HG02571 (cell line): Measurements from ENCODE around the gene SHISAL1.
"Not testable (repeated sequence)": the region's sequence is repeated elsewhere in the genome, so short reads cannot be mapped to it uniquely, and the experiment has no call there.

Source experiments
- ATAC-seq: cut with Tn5 transposase; IDR thresholded peaks from one replicate; pipeline ENCODE4 v1.9.1; 2021; ENCODE audit warnings: mild to moderate bottlenecking, moderate library complexity; ENCODE audit not compliant: unreplicated experiment

The SHISAL1 gene

DNA sequence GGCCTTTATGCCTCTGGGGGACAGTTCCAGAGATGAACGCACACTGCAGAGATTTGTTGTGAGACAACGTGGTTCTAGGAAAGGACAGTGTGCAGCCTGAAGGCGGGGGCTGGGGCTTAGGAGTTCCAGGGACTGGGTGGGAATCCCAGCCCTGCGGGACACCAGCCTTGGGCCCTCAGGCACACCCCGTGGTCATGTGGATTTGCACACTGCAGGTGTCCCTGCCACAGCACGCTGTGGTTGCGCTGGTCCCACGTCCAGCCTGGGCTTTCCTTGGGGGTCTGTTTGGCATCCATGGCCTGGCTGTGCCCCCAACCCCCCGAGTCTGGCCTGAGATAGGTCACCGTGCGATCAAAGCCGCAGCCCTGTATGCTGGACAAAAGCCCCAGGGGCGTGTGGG lies 7.3 kb downstream of the SHISAL1 start:
- ATAC-seq: no peak

DNA sequence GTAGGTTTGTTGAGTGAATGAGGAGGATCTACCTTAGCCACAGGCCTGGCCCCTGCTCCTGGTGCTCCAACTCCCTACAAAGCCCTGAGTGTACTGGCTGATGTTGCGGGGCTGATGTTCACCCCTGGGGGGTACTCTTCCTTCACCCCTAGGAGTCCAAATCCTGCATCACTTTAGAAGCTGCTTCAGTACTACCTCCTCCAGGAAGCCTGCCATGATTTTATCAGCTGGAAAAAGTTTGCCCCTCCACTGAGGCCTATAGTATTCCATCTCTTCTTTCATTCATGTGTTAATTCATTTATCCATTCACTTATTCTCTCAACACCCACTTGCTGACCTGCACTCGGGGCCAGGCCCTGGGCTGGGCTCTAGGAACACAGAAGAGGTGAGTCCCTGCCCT lies 7.8 kb downstream of the SHISAL1 start:
- no peak for ATAC-seq

DNA sequence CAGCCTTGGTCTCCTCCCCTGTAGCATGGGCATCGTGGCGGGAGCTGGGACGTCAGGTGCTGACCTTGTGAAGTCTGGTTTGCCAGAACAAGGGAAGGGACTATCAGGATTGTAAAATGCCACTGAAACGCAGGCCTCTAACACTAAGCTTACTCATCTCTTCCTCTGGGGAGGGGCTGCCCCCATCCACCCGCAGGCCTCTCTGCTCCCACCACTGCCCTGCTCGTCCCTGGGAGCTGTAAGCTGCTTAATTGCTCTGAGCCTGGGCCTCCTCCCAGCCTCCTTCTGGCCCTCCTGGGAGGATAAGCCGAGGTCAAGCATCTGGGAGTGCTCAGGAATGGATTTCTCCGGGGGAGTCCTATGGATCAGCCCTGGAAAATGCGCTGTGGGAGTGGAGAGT lies 8.4 kb downstream of the SHISAL1 start:
- ATAC-seq: no peak

DNA sequence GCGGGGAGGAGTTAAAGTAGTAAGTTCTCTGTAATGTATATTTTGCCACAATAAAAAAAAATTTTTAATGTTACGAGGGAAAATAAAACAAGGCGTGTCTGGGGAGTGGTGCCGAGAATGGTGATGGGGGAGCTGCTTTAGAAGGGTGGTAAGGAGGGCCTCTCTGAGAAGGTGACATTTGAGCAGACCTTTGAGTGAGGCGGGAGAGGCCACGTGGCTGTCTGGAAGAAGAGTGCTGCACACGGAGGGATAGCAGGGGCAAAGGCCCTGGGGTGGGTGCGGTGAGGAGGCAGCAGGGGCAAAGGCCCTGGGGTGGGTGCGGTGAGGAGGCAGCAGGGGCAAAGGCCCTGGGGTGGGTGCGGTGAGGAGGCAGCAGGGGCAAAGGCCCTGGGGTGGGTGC lies 10.4 kb downstream of the SHISAL1 start:
- ATAC-seq: not testable (repeated sequence)

DNA sequence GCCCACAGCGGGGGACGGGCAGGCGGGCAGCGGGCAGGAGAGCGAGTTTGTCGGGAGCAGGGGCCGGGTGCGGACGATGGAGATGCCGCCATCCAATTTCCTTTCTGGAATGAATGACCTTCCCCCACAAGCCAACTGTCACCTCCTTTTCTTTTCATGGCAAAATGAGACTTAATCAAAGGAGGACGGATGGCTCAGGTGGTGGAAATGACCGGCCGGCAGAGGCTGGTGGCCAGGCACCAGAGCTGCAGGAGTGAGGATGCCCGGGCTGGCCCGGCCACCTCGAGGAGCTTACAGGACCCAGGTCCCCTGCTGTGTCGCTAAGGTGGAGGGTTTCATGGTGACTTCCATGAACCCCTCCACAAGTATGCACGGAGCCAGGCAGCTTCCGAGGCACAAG lies 11.7 kb downstream of the SHISAL1 start:
- ATAC-seq: no peak

DNA sequence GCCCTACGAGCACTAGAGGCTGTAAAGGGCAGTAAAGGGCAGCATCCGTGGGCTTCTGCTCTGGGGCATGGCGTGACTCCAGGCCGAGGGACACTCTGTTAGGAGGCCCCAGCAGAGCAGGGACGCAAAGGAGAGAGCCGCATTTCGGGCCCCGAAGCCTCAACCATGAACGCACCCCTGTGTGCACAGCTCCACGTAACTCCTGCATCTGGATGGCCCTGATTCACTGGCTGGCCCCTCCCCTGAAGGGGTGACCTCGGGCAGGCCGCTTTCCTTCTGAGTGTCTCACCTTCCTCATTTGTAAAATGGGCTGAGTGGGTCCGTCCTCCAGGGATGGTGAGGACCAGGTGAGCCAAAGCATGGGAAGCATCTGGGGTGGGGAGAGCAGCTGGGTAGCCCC lies 13.6 kb downstream of the SHISAL1 start:
- ATAC-seq: no peak

DNA sequence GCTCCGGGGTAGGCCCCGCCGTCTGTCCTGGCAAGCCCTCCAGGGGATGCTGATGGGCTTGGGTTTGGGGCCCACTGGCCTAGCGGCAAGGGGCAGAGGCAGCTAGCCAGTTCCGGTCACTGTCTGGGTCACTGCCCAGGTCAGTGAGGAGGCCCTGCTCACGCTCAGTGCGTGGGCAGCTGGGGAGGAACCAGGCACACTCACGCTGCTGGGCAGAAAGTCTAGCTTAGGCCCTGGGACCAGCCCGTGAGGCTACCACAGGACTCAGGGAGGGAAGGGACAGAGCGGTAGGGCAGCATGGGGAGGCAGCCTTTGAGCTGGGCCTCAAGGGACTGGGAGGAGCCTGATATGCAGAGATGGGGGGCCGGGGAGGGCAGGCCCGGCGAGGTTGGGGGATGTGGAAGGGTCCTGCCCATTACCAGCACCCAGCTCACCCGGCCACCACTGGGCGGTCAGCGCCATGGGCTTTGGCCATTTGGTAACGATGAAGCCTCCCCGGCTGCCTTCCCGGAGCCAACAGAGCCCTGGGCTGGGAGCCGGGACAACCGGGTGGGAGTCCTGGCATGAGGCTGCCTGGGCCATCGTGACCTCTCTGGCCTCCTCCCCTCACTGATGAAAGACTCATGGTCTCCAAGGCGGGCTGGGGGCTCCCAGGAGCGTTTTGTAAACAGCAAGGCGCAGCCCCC lies 14.2 kb downstream of the SHISAL1 start:
- ATAC-seq: no peak

DNA sequence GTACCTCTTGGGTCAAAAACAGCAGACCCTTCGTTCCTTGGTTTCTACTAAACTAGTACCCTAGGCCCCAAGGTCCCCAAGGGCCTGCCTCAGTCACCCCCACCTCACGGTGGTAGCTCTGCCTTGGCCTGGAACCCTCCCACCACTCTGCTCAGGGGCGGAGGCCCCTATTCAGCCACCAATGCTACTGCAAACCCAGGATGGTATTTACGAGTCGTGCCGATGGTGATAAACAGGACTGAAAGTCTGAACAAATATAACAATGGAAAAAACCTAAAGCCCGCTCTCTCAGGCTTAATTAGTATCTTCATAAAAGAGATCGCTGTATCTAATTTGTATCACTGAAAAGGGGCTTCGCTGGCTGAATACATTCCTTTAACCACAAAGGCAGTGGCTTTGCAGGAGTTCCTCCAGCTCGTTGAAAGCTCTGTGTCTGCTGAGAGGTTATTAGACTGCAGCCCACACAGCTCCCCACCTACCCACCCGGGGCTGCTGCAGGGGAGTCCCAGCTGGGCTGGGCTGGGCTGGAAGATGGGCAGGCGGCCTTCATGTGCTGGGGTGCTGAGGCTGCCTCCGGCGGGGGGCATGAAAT lies 15.2 kb downstream of the SHISAL1 start:
- no peak for ATAC-seq

DNA sequence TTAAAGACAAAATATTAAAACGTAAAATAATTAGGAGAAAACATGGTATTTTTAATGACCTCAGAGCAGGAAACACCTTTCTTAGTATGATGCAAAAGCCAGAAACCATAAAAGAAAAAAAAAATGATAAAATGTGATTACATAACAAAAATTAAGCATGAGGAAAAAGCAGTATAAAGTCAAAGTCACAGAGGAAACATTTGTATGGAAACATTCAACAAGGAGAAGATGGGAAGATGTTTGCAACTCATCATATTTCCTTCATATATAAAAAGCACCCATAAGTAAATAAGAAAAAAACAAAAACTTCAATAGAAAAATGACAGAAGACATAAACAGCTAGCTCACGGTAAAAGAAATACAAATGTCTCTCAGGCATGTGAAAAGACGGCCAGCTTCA lies 17.3 kb downstream of the SHISAL1 start:
- ATAC-seq: no peak

DNA sequence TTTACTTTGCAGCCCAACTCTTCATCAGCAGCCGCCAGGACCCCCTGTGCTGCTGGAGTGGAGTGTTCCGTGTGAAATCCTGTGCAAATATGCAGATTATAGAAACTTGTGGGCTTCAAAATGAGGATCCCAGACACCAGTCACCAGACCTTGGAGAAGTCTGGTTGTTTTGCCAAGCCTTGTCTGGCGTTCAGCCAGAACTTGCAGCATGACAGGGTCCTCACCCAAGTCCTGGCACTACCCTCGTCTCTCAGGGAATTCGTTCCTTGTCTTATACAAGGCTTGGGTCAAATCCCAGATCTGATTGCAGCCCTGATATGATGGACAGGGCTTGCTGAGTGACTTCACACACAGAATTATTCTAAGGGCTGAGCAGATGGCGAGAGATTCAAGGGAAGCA lies 18.9 kb downstream of the SHISAL1 start:
- ATAC-seq: no peak

DNA sequence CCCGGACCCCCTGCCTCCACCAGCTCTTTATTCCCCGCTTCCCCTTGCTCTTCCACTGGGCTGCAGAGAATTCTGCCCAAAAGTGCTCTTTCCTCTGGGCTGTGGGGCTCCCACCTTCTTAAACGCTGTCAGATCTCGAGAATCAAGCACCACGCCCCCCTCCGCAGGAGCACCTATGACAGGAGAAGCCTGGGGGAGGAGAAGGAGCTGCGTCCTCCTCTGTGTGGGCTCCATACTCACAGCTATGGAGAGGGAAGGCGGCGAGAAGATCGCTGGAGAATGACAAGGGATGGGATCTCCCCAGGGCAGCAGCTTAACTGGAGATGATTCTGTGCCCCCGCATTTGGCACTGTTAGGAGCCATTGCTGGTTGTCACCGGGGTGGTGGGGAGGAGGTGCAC lies 19.7 kb downstream of the SHISAL1 start:
- ATAC-seq: no peak

DNA sequence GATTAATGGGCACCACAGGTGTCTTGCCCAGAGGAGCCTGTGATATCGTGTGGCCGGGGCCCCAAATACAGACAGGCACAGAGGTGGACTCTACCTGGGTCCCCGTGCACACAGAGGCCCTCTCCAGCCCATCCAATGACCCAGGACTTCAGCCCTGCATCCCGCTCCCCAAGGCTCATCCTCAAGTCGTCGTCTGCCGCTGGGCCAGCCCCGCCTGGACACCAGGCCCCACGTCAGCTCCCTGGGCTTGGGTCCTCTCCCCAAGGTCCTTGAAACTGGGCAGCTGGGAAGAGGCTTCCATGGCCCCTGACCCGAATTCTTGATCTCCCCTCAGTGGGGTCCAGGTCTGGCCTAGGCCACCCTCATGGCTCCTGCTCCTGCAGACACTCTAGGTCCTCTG lies 20.2 kb downstream of the SHISAL1 start:
- no peak for ATAC-seq

DNA sequence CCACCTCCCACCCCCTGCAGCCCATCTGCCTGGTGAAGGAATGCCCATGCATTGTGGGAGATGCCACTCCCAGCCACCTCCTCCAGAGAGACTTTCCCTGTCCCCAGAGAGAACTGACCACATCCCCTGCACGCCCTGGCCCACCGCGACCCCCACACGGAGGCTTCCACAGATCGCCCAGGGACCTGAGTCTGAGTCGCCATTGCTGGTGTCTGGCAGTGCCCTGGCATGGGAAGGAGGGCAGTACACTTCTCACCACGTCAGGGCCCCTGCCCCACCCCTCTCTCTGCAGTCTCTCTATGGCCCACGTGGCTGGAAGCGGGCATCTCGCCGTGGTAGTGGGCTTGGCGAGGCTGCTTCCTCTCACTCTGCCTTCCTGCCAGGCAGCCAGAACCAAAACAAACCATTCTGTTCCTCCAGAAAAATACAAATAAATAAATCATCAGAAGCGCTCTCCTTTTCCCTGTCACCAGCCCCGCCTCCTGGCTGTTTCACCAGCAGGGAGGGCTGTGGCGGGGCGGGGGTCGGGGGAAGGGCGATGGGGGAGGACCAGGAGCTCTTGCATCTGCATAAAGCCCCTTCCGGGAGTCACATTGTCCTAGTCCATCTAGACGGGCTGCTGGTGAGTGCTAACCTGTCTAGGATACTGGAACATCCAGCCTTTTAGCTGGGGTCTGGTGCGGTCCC lies 20.9 kb downstream of the SHISAL1 start:
- ATAC-seq: no peak

DNA sequence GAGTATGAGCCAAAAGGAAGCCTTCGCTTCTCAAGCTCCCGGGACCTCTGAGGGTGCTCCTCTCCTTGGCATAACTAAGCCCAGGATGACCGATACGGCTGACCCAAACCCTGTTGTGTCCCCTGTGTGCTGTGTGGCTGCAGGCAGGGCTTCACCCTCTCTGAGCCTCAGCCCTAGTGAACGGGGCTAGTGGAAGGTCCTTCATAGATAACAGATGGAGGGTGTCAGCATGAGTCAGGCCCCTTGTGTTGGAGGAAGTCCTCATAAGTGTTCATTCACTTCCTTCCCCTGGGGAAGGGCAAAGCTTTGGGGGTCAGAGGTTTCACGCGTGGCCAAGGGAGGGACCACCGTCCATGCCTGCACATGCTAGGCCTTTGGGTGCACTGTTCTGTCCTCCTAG lies 21.5 kb downstream of the SHISAL1 start:
- no peak for ATAC-seq

DNA sequence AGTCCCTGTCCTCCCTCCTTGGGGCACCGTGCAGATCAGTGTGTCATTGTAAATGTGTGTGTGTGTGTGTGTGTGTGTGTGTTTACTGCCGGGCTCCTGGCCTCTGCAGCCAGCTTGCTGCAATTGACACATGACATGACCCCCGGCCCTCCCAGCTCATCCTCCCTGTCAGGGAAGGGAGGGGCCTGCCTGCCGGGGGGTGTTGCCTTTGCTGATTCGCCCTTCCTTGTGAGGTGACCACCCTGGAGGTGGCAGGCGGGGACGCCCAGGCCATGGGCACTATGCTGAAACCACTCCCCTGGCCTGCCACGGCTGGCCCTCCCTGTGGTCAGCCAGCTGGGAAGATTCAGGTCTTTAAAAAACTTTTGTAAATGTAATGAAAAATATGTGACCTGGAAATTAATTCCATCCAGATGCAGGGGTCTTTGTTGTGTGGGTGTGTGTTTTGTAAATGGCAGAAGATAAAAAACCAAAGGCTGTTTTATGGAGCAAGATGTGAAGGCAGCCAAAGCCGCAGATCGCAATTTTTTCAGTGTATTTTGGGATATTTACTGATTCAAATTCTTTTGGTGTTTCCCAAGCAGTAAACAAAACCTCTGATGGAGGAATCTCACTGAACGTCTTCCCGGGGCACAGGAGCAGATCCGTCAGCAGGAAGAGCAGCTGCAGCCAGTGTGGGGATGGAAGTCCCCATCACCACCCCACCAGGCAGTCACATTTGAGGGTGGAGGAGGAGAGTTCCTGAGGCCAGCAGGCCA lies 23.2 kb downstream of the SHISAL1 start:
- ATAC-seq: no peak

DNA sequence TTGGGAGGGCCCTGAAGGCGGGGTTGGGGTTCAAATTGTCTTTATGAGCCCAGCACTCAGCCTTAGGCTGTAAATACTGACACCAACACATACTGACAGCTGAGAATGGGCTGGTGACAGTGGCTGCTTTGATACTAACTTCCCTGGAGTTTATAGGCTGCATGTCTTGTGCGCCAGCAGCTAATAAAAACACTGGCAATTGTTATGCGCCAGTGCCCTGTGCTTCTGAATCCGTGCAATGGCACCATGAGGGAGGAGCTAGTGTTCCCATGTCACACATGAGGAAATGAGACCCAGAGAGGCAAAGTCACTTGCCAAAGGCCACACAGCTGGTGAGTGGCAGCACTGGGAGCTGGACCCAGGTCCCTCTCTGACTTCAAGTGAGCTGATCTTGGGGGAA lies 23.8 kb downstream of the SHISAL1 start:
- no peak for ATAC-seq

DNA sequence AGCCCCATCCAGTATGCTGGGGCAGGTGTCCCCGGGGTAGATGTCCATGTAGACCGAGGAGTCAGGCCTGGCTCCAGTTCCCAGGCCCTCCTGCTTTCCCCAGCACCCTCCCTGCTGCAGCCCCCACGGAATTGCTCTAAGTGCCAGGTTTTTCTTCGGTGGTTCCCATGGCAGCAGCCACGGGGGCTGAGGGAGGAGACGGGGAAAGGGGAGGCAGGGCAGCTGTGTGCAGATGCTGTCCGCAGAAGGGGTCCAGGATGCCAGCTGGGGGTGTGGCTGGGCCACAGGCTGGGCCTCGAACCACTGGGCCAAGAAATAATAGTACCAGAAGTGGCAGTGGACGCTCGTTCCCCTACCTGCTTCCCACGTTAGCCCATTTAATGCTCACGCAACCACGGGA lies 25.0 kb downstream of the SHISAL1 start:
- ATAC-seq: no peak

DNA sequence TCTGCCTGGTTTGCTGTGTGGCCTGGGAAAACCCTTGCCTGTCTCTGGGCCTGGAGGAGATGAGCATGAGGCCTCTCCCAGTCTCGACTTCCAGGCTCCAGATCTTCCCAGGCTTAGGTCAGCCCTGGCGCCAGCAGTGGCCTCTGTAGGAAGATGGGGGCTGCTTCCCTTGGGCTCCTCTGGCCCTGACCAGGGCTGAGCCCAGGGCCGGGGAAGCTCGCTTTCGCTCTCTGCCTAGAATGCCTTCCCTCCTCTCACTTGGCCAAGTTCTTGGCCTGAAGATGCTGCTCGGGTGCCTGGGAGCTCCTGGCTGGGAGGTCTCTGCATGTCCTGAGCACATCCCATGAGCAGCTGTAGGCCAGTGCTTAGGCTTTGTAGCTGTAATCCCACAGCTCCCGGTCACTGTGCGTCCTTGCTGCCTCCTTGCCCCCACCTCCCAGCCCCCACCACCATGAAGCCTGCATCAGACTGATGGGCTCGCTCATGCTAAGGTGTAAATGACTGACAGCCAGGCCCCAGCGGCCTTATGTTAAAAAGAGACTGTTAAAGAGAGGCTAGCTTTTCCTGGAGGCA lies 25.5 kb downstream of the SHISAL1 start:
- no peak for ATAC-seq

DNA sequence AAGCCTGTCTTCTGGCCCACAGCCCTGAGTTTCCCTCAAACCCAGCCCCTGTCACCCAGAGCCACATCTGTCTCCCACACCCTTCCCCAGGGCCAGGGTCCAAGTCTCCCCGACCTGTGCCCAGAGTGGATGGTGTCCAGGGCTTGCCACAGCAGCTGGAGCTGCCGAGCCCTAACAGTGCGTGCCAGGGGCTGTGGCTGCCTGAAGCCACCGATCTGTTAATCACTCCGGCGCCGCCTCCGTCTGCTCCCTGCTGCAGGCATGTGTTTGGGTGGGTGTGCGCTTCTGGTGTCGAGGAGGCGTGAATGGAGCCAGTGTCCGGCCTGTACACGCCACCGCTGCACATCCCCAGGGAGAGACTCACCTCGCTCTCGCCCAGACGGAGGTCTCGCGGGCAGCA lies 26.1 kb downstream of the SHISAL1 start:
- ATAC-seq: no peak

DNA sequence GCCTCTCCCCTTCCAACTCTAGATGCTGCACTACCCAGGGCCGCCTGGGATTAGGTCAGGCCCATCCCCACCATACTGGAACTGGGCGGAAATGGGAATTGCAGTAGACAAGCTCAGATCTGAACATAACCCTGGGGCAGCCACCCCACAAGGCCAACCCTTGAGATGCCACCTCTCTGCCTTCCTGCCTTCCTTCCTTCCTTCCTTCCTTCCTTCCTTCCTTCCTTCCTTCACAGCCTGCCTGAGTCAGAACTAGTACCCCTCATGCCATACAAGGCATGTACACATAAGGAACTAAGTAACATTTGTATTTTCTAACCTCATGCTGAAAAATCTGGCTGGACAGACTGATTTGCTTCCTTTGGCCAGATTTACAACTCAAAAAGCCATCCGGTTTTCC lies 28.0 kb downstream of the SHISAL1 start:
- no peak for ATAC-seq
